HCT116 (cell line): ENCODE results near the gene CATSPER4. TPM values are rescaled to one million over a fixed set of nuclear protein-coding genes. Genes with fewer than 3 reads are reported as not detected.

Source experiments
- ATAC-seq: fragments of 200-7000 bp; cut with Tn5 transposase; 2 replicates; pipeline ENCODE4 v1.9.1; 2020; ENCODE audit warnings: mild to moderate bottlenecking, moderate library complexity
- BruUV-seq: library from RNA; stranded (reverse); fragments of 400-500 nt; replicated peaks from 2 replicates; lab custom pipeline; 2021; lab: Mats Ljungman, UMichigan
- CTCF ChIA-PET: fragments of 300-600 bp; sonication (Branson Sonifier 250); formaldehyde crosslinking; loops from one replicate; lab custom pipeline; 2021; ENCODE audit warnings: antibody characterized with exemption; lab: Charles Lee
- POLR2A ChIA-PET: fragments of 300-600, 350-600 bp; sonication (Branson Sonifier 250); formaldehyde crosslinking; loops from one replicate; lab custom pipeline; 2021; ENCODE audit warnings: antibody characterized with exemption; lab: Charles Lee
- RAD21 ChIA-PET, 2 experiments: fragments of 300-600 bp; sonication (Branson Sonifier 250); formaldehyde crosslinking; loops; one replicate each; lab custom pipeline; 2023; ENCODE audit warnings: low total read pairs in 2 of 2; ENCODE audit not compliant: uncharacterized antibody in 2 of 2, unreplicated experiment in 2 of 2, low non-redundant PET in 1 of 2; lab: Charles Lee
- DNase-seq: peaks from one replicate; pipeline ENCODE4 v3.0.0-alpha.2; 2010; ENCODE audit warnings: low read depth, low spot score
- H2AFZ ChIP-seq: fragments of 200-600 bp; shearing (Covaris generic), sonication (generic); 2 replicates; pipeline ENCODE4 v1.6.1; 2017; ENCODE audit warnings: low read depth, mixed run types, mixed read lengths, antibody characterized with exemption, low read length; ENCODE audit not compliant: poor library complexity, severe bottlenecking
- H3K27ac ChIP-seq: 2 replicates; pipeline ENCODE4 v1.5.1; 2012; ENCODE audit warnings: low read depth, low read length
- H3K27me3 ChIP-seq: fragments of 200-600 bp; sonication (generic); 2 replicates; pipeline ENCODE4 v1.6.1; 2016; ENCODE audit warnings: mixed run types, low read length, mixed read lengths; ENCODE audit not compliant: insufficient read depth
- H3K36me3 ChIP-seq, 2 experiments: fragments of 200-500 bp in 1 of 2; fragments of 200-600 bp in 1 of 2; sonication (Bioruptor generic) in 1 of 2; sonication (generic) in 1 of 2; 2 replicates each; pipeline versions ENCODE4 v1.5.1 to v1.6.1; 2014 to 2016; ENCODE audit warnings: low read length in 2 of 2, inconsistent platforms in 1 of 2, mixed read lengths in 1 of 2, mixed run types in 1 of 2; ENCODE audit not compliant: insufficient read depth in 2 of 2, control insufficient read depth in 1 of 2
- H3K4me1 ChIP-seq, 2 experiments: fragments of 200-600 bp in 1 of 2; sonication (generic) in 1 of 2; 2 replicates each; pipeline versions ENCODE4 v1.5.1 to v1.6.1; 2012 to 2017; ENCODE audit warnings: low read length in 2 of 2, inconsistent platforms in 1 of 2, mild to moderate bottlenecking in 1 of 2, mixed read lengths in 1 of 2, mixed run types in 1 of 2, moderate library complexity in 1 of 2; ENCODE audit not compliant: insufficient read depth in 2 of 2, control insufficient read depth in 1 of 2
- H3K4me2 ChIP-seq: fragments of 200-600 bp; sonication (generic); 2 replicates; pipeline ENCODE4 v1.6.1; 2017; ENCODE audit warnings: mixed run types, low read length, mixed read lengths
- H3K4me3 ChIP-seq, 2 experiments: fragments of 200-600 bp in 1 of 2; sonication (generic) in 1 of 2; replicated peaks in 1 of 2; 2 replicates each; pipeline ENCODE4 v1.5.1; 2011 to 2016; ENCODE audit warnings: low read length in 2 of 2, control low read depth in 1 of 2, low read depth in 1 of 2, mild to moderate bottlenecking in 1 of 2, mixed read lengths in 1 of 2, mixed run types in 1 of 2
- H3K79me2 ChIP-seq: fragments of 200-600 bp; sonication (generic); 2 replicates; pipeline ENCODE4 v1.6.1; 2017; ENCODE audit warnings: mild to moderate bottlenecking, mixed run types, low read length, moderate library complexity, mixed read lengths; ENCODE audit not compliant: insufficient read depth
- H3K9ac ChIP-seq: fragments of 200-600 bp; sonication (generic); 2 replicates; pipeline ENCODE4 v1.6.1; 2016; ENCODE audit warnings: low read length, mixed read lengths
- H3K9me2 ChIP-seq: fragments of 200-600 bp; sonication (generic), shearing (Covaris generic); 2 replicates; pipeline ENCODE4 v1.6.1; 2017; ENCODE audit warnings: mixed run types, mild to moderate bottlenecking, moderate library complexity; ENCODE audit not compliant: insufficient read depth
- H3K9me3 ChIP-seq, 2 experiments: fragments of 200-500 bp in 1 of 2; fragments of 200-600 bp in 1 of 2; sonication (Bioruptor generic) in 1 of 2; sonication (generic) in 1 of 2; 2 replicates each; pipeline ENCODE4 v1.6.1; 2014 to 2017; ENCODE audit warnings: low read length in 2 of 2, mixed read lengths in 2 of 2, inconsistent platforms in 1 of 2, low read depth in 1 of 2, mild to moderate bottlenecking in 1 of 2, mixed run types in 1 of 2, moderate library complexity in 1 of 2; ENCODE audit not compliant: control insufficient read depth in 1 of 2, insufficient read depth in 1 of 2
- H4K20me1 ChIP-seq: fragments of 200-600 bp; sonication (generic), shearing (Covaris generic); 2 replicates; pipeline ENCODE4 v1.6.1; 2017; ENCODE audit warnings: mixed run types, mild to moderate bottlenecking, moderate library complexity; ENCODE audit not compliant: insufficient read depth
- ATF3 ChIP-seq: IDR thresholded peaks from 2 replicates; pipeline ENCODE4 v1.6.1; 2012
- EGR1 ChIP-seq: IDR thresholded peaks from 2 replicates; pipeline ENCODE4 v1.6.1; 2012; ENCODE audit warnings: low read depth
- EZH2 ChIP-seq: fragments of 200-600 bp; sonication (generic); IDR thresholded peaks from 2 replicates; pipeline ENCODE4 v1.6.1; 2017; ENCODE audit warnings: antibody characterized with exemption, mixed run types
- FOSL1 ChIP-seq: IDR thresholded peaks from 2 replicates; pipeline ENCODE4 v1.6.1; 2012; ENCODE audit warnings: low read depth
- JUND ChIP-seq: IDR thresholded peaks from 2 replicates; pipeline ENCODE4 v1.6.1; 2012
- REST ChIP-seq: IDR thresholded peaks from 2 replicates; pipeline ENCODE4 v1.6.1; 2012; ENCODE audit warnings: low read depth
- SP1 ChIP-seq: IDR thresholded peaks from 2 replicates; pipeline ENCODE4 v1.6.1; 2012; ENCODE audit warnings: low read depth
- SRF ChIP-seq: IDR thresholded peaks from 2 replicates; pipeline ENCODE4 v1.6.1; 2012; ENCODE audit warnings: low read depth
- TCF7L2 ChIP-seq: IDR thresholded peaks from 2 replicates; pipeline ENCODE4 v1.7.0; 2011; ENCODE audit warnings: borderline replicate concordance, inconsistent platforms; ENCODE audit not compliant: insufficient read depth, insufficient read length; ENCODE audit errors: extremely low read depth
- ZNF274 ChIP-seq: fragments of 200-500 bp; sonication (Bioruptor generic); IDR thresholded peaks from 2 replicates; pipeline ENCODE4 v1.6.1; 2014; ENCODE audit warnings: mild to moderate bottlenecking, low read depth, low read length, inconsistent platforms
- intact Hi-C: fragments of 100-400 bp; cut with micrococcal nuclease; formaldehyde crosslinking; loops from 2 replicates; pipeline ENCODE4 v1.10.0; 2022
- total RNA-seq: library from RNA; stranded (reverse); gene quantifications from one replicate; pipeline ENCODE4 v1.2.1, GENCODE V29; 2021; ENCODE audit not compliant: unreplicated experiment
- TF ChIP-seq, protein P1 (sequence below): IDR thresholded peaks from 2 replicates; pipeline ENCODE4 v1.6.1; 2012
- TF ChIP-seq, protein P2 (sequence below), 3 experiments: fragments of 200-600 bp in 1 of 3; sonication (generic) in 1 of 3; IDR thresholded peaks in 2 of 3; conservative IDR thresholded peaks in 1 of 3; 2 replicates each; pipeline ENCODE4 v1.5.1; 2012 to 2017; ENCODE audit warnings: low read depth in 2 of 3, low read length in 2 of 3, antibody characterized with exemption in 1 of 3, borderline replicate concordance in 1 of 3, control low read depth in 1 of 3, mild to moderate bottlenecking in 1 of 3, mixed read lengths in 1 of 3, mixed run types in 1 of 3, moderate library complexity in 1 of 3; ENCODE audit not compliant: insufficient read depth in 1 of 3

The CATSPER4 gene
- total RNA-seq, 1 experiment from 2014 or later = not detected

GRCh38 chr1:26182383-26182696 lies 8.1 kb upstream of the CATSPER4 start:
- H3K27ac ChIP-seq = no peak overlapping the region
- ChIA-PET POLR2A (interaction anchor here (0.7 kb wide), 1 partner anchor 29 kb away, joined by 3 read pairs; no protein-coding TSS in a partner anchor), CTCF (no interaction called here), RAD21 (no interaction called here)
- no peak overlapping the region for H2AFZ ChIP-seq
- intact Hi-C loops = no loop called here
- H3K27me3 ChIP-seq = no peaks in the 10 kb centered on the region
- TF ChIP-seq EGR1 (no peak), EZH2 (no peak), REST (no peak), SP1 (no peak), JUND (no peak), TCF7L2 (no peak), SRF (no peak), ZNF274 (no peak), FOSL1 (no peak), ATF3 (no peak)
- TF ChIP-seq, protein P1, sequence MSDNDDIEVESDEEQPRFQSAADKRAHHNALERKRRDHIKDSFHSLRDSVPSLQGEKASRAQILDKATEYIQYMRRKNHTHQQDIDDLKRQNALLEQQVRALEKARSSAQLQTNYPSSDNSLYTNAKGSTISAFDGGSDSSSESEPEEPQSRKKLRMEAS = no peak
- TF ChIP-seq, protein P2, sequence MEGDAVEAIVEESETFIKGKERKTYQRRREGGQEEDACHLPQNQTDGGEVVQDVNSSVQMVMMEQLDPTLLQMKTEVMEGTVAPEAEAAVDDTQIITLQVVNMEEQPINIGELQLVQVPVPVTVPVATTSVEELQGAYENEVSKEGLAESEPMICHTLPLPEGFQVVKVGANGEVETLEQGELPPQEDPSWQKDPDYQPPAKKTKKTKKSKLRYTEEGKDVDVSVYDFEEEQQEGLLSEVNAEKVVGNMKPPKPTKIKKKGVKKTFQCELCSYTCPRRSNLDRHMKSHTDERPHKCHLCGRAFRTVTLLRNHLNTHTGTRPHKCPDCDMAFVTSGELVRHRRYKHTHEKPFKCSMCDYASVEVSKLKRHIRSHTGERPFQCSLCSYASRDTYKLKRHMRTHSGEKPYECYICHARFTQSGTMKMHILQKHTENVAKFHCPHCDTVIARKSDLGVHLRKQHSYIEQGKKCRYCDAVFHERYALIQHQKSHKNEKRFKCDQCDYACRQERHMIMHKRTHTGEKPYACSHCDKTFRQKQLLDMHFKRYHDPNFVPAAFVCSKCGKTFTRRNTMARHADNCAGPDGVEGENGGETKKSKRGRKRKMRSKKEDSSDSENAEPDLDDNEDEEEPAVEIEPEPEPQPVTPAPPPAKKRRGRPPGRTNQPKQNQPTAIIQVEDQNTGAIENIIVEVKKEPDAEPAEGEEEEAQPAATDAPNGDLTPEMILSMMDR (IDR thresholded peaks at IDR 0.05 in 2 of 3, conservative IDR thresholded peaks at IDR 0.05 in 1 of 3; ENCODE audit: borderline replicate concordance in 1 of 3, insufficient read depth in 1 of 3, low read depth in 2 of 3, low read length in 2 of 3) = no peak
- H3K79me2 ChIP-seq = peaks cover 7% of the 10 kb centered on the region; the same call in 1 of the 2 replicates
- ATAC-seq (no peak), DNase-seq (no peak)
- no peaks in the 10 kb centered on the region for H4K20me1 ChIP-seq
- H3K9ac ChIP-seq = no peak overlapping the region
- H3K9me2 ChIP-seq = no peaks in the 10 kb centered on the region
- H3K36me3 ChIP-seq = no peaks in the 10 kb centered on the region; a peak in 1 of 4 replicates
- H3K9me3 ChIP-seq = no peaks in the 10 kb centered on the region
- H3K4me2 ChIP-seq = no peak overlapping the region
- no peak overlapping the region for H3K4me3 ChIP-seq
- peaks cover 8 to 17% of the 10 kb centered on the region in 2 experiments for H3K4me1 ChIP-seq
- BruUV-seq = no TSS peak
